Measurements from ENCODE around the gene SBF2. TPM values are rescaled to one million over a fixed set of nuclear protein-coding genes. Genes with fewer than 3 reads are reported as not detected.

Gene SBF2
- total and polyA plus RNA-seq, 2 donors (not counting 3 experiments of a cell fraction or from before 2014, with no cell fraction given), result 15.4 to 42.4 TPM

DNA sequence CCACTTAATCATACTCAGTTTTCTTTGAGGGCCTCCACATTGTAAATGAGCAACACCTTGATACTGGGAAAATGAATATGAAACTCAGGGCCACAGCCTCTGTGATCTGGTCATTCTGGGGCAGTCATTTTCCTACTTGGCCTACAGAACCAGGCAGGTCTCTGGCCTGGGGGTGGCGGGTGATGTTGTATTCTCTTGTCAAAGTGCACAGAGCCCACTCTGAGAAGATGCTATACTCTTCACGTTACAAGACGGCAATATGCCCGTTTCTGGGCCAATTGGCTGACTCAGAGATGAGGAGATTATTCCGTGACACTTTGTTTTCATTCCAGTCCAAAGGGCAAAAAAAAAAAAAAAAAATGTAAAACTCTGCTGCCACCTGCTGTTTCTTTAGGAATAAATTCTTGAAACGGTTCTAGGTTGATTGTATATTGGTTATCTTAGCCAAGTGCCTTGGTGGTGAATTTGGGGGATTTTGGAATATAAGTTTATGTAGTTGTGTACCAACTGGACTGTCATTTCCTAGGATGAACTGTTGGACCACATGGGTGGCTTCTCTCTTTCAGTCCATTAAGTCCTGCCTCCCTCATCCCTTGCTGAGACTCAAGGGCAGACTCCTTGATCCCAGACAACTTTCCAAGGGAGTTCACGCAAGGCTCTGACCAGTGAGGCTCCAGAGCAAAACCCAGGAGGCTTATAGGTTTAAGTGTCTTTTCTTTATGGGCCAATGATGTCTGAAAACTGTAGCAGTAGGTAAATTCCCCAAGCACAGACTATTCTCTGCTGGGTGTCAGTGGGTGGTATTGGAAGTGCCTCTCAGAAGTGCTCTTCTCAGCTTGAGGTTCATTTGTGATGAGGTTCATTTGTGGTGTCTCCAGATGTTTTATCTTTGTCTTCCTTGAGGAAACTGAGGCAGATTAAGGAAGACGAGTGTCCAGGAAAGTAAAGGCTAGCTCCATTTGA, 29.1 kb upstream of the SBF2 start:
- Histone ChIP-seq H3K4me1 (ENCODE audit: control insufficient read depth, extremely low read depth, insufficient read depth, low read length) (peaks cover 57% of the 10 kb centered on the region), H3K36me3 (ENCODE audit: control insufficient read depth in 2 of 2, extremely low read depth in 1 of 2, insufficient read depth in 2 of 2, low read length in 2 of 2) (no peaks in the 10 kb centered on the region), H3K4me2 (ENCODE audit: insufficient read depth, low read length) (peak overlapping the region; percentile 40), H3K9ac (replicated peaks; ENCODE audit: extremely low read depth, insufficient read depth, low read length) (no peak overlapping the region), H2AFZ (ENCODE audit: low read depth, low read length) (no peak overlapping the region), H3K27me3 (ENCODE audit: control insufficient read depth in 2 of 2, insufficient read depth in 2 of 2, low read length in 2 of 2) (no peaks in the 10 kb centered on the region), H3K27ac (ENCODE audit: insufficient read depth, low read depth, low read length) (peak overlapping the region; percentile 28), H4K20me1 (replicated peaks; ENCODE audit: control insufficient read depth, extremely low read depth, insufficient read depth, low read length) (no peaks in the 10 kb centered on the region), H3K9me1 (replicated peaks; ENCODE audit: control insufficient read depth, extremely low read depth, insufficient read depth, low read length) (no peaks in the 10 kb centered on the region), H3K9me3 (replicated peaks; ENCODE audit: control insufficient read depth, insufficient read depth, low read length) (no peaks in the 10 kb centered on the region), H3K4me3 (replicated peaks in 1 of 3; ENCODE audit: insufficient read depth in 1 of 3, low read depth in 1 of 3, low read length in 3 of 3) (no peak overlapping the region), H3K79me2 (ENCODE audit: control insufficient read depth, insufficient read depth, low read length) (no peaks in the 10 kb centered on the region)
- ChIA-PET CTCF (interaction anchor here (0.6 to 8.8 kb wide), 19 partner anchors 8 to 817 kb away, joined by 3 to 203 read pairs (median 4); partner anchors contain the start of gene ADM), POLR2A (interaction anchor here (1.1 to 1.6 kb wide), 3 partner anchors 17 to 43 kb away, joined by 3 to 6 read pairs (median 4); partner anchors contain the start of gene ADM)
- FAIRE-seq (peak; percentile 83), DNase-seq (ENCODE audit: low read depth, low spot score) (peak; percentile 92)
- TF ChIP-seq EZH2 (IDR thresholded peaks at IDR 0.05; ENCODE audit: borderline replicate concordance, low read depth, low read length, severe bottlenecking), result no peak
- TF ChIP-seq JUN (IDR thresholded peaks at IDR 0.05; ENCODE audit: borderline replicate concordance, insufficient read depth, insufficient read length, low read depth), result peak; percentile 88
- peak; percentile 98 for TF ChIP-seq GATA2 (IDR thresholded peaks at IDR 0.05; ENCODE audit: insufficient read depth, insufficient read length, low read depth, low read length)
- TF ChIP-seq, protein P1, sequence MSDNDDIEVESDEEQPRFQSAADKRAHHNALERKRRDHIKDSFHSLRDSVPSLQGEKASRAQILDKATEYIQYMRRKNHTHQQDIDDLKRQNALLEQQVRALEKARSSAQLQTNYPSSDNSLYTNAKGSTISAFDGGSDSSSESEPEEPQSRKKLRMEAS (IDR thresholded peaks at IDR 0.05; ENCODE audit: insufficient read depth, insufficient read length), result no peak
- no peak for TF ChIP-seq MYC (IDR thresholded peaks at IDR 0.05; ENCODE audit: low read depth, low read length)
- TF ChIP-seq POLR2A (IDR thresholded peaks at IDR 0.05; ENCODE audit: low read depth, low read length), result no peak
- peak; percentile 41 for TF ChIP-seq POLR2AphosphoS5 (IDR thresholded peaks at IDR 0.05; ENCODE audit: insufficient read depth, low read depth, low read length)
- TF ChIP-seq, protein P2, sequence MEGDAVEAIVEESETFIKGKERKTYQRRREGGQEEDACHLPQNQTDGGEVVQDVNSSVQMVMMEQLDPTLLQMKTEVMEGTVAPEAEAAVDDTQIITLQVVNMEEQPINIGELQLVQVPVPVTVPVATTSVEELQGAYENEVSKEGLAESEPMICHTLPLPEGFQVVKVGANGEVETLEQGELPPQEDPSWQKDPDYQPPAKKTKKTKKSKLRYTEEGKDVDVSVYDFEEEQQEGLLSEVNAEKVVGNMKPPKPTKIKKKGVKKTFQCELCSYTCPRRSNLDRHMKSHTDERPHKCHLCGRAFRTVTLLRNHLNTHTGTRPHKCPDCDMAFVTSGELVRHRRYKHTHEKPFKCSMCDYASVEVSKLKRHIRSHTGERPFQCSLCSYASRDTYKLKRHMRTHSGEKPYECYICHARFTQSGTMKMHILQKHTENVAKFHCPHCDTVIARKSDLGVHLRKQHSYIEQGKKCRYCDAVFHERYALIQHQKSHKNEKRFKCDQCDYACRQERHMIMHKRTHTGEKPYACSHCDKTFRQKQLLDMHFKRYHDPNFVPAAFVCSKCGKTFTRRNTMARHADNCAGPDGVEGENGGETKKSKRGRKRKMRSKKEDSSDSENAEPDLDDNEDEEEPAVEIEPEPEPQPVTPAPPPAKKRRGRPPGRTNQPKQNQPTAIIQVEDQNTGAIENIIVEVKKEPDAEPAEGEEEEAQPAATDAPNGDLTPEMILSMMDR (IDR thresholded peaks at IDR 0.05; ENCODE audit: extremely low read depth in 1 of 2, insufficient read depth in 1 of 2, low read depth in 1 of 2, low read length in 2 of 2), result peak; percentile 28 to 46
- peak; percentile 84 for TF ChIP-seq FOS (IDR thresholded peaks at IDR 0.05; ENCODE audit: borderline replicate concordance, insufficient read depth, low read length)
- BruUV-seq (replicated peaks), result no TSS peak
- dilution Hi-C loops (cut with MboI; ENCODE audit: extremely low pct_ligation_motif_present, low sequenced_read_pairs), result no loop called here
- intact Hi-C loops (cut with micrococcal nuclease), result loop anchor here (1.0 to 10.0 kb wide), 10 partner anchors 15 to 1308 kb away; no protein-coding TSS in a partner anchor
